Lung (tissue), 12 donors: ENCODE results near the gene PXT1. TPM values are rescaled to one million over a fixed set of nuclear protein-coding genes. Genes with fewer than 3 reads are reported as not detected.

Experiments
- ATAC-seq: fragments of 200-7000 bp; cut with Tn5 transposase; one replicate; pipeline ENCODE4 v1.9.1; 2020; ENCODE audit warnings: moderate number of reproducible peaks; ENCODE audit not compliant: insufficient read depth, low FRiP score
- DNase-seq, 3 donors: peaks; one replicate each; pipeline ENCODE4 v3.0.0-alpha.2; 2013 to 2017
- H3K27ac ChIP-seq, 2 donors: one replicate each; pipeline ENCODE4 v1.5.1; 2013; ENCODE audit warnings: mild to moderate bottlenecking in 2 of 2, moderate library complexity in 2 of 2, control low read depth in 1 of 2, inconsistent platforms in 1 of 2, low read depth in 1 of 2, low read length in 1 of 2
- H3K27me3 ChIP-seq, 3 donors: one replicate each; pipeline ENCODE4 v1.5.1; 2013; ENCODE audit warnings: low read length in 2 of 3; ENCODE audit not compliant: control insufficient read depth in 3 of 3, insufficient read depth in 3 of 3
- H3K36me3 ChIP-seq, 4 donors: one replicate each; pipeline ENCODE4 v1.5.1; 2013; ENCODE audit warnings: low read length in 4 of 4, mild to moderate bottlenecking in 1 of 4, moderate library complexity in 1 of 4; ENCODE audit not compliant: control insufficient read depth in 4 of 4, insufficient read depth in 4 of 4
- H3K4me1 ChIP-seq, 5 donors: one replicate each; pipeline ENCODE4 v1.5.1; 2013; ENCODE audit warnings: low read length in 5 of 5, mild to moderate bottlenecking in 2 of 5, moderate library complexity in 1 of 5; ENCODE audit not compliant: control insufficient read depth in 5 of 5, insufficient read depth in 5 of 5
- H3K4me3 ChIP-seq: one replicate; pipeline ENCODE4 v1.5.1; 2013; ENCODE audit warnings: mild to moderate bottlenecking, control low read depth, moderate library complexity
- H3K9ac ChIP-seq, 2 donors: one replicate each; pipeline ENCODE4 v1.5.1; 2013; ENCODE audit warnings: low read length in 2 of 2, control low read depth in 1 of 2; ENCODE audit not compliant: insufficient read depth in 1 of 2
- H3K9me3 ChIP-seq, 4 donors: one replicate each; pipeline ENCODE4 v1.5.1; 2013; ENCODE audit warnings: low read length in 3 of 4, mild to moderate bottlenecking in 1 of 4, moderate library complexity in 1 of 4; ENCODE audit not compliant: control insufficient read depth in 4 of 4, insufficient read depth in 3 of 4
- CTCF ChIP-seq: IDR thresholded peaks from 2 replicates; pipeline ENCODE4 v1.5.1; 2012; ENCODE audit warnings: mild to moderate bottlenecking; ENCODE audit errors: control extremely low read depth, extremely low read depth
- WGBS, 2 donors: extraction: QIAGEN DNeasy Blood & Tissue Kit; methylation state at CpG; one replicate each; pipeline ENCODE4 v1.1.7; 2013; 5-methylcytosine and 5-hydroxymethylcytosine counted together
- polyA plus RNA-seq, 2 donors: library from polyadenylated mRNA; stranded (reverse); fragments of 200-250 nt; gene quantifications; one replicate each; pipeline ENCODE4 v1.2.1, GENCODE V29; 2013
- total RNA-seq, 2 donors: library from RNA; depleted of rRNA in 1 of 2; stranded (reverse); fragments of >200 nt in 1 of 2; gene quantifications; one replicate each; pipeline ENCODE4 v1.2.1, GENCODE V29; 2014 to 2021
- donor health status: control.
- donor health status: control.
- donor health status: Bipolar disorder and iron deficiency.
- donor health status: healthy.
- donor health status: DM: yes; HTN: yes; CAD: no.

PXT1 gene
- total and polyA plus RNA-seq, 4 donors = 0.06 to 0.12 TPM; not detected in 2

DNA sequence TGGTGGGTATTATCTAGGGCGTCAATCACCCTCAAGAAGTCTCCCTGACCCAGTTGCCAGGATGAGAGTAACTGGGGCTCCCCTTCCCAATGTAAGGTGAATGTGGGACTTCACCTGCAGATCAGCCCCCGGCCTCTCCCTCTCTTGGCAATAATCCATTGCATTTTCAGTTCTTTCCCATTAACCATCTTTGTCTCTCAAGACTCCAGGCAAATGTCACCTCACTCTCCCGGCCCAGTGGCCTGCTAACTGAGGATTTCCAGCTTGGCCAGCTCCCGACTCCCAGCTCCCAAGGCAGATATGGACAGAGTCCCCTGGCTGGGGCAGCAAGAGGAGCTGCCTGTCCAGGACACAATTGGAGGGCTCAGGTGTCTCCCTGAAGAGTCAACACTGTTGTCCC is 62.5 kb downstream of the PXT1 start:
- no peak for ATAC-seq
- Histone ChIP-seq H3K27ac (no peak overlapping the region), H3K36me3 (no peaks in the 10 kb centered on the region), H3K9ac (no peak overlapping the region), H3K4me3 (no peak overlapping the region), H3K9me3 (no peaks in the 10 kb centered on the region), H3K4me1 (no peaks in the 10 kb centered on the region), H3K27me3 (peaks cover 0 to under 1% (median 0%) of the 10 kb centered on the region in 3 donors)
- no peak for DNase-seq
- no peak for TF ChIP-seq CTCF
- WGBS, 2 donors = 95 to 97% methylated on average over 4 of the region's 4 CpGs

DNA sequence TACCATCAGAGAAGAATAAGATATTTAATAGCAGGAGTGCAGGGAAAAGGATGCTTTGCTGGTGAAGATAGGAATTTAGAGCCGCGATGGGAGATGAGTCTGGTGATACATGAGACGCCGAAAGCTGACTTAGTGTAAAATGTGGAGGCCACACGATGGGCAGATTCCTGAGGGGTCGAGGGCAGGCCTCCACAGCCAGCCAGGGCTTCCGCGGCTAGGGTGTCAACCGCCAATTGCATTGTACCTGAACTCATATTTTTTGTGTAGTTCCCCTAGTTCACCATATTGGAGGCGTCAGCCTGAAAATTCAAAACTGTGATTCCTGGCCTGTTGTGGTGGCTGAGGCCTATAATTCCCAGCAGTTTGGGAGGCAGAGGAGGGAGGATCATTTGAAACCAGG is 63.7 kb downstream of the PXT1 start:
- Histone ChIP-seq H3K9ac (no peak overlapping the region), H3K27ac (no peak overlapping the region), H3K4me1 (no peaks in the 10 kb centered on the region), H3K9me3 (no peaks in the 10 kb centered on the region), H3K4me3 (no peak overlapping the region), H3K27me3 (no peaks in the 10 kb centered on the region), H3K36me3 (no peaks in the 10 kb centered on the region)
- WGBS, 2 donors = 94 to 97% methylated on average over 10 of the region's 10 CpGs
- DNase-seq (no peak), ATAC-seq (no peak)
- TF ChIP-seq CTCF = no peak

- Histone ChIP-seq H3K27ac (no peak overlapping the region), H3K9ac (no peak overlapping the region), H3K4me3 (no peak overlapping the region), H3K36me3 (no peaks in the 10 kb centered on the region), H3K4me1 (no peaks in the 10 kb centered on the region), H3K9me3 (no peaks in the 10 kb centered on the region), H3K27me3 (peaks cover 0 to 5% (median 0%) of the 10 kb centered on the region in 3 donors)
- no peak for TF ChIP-seq CTCF
- no peak for ATAC-seq
- DNase-seq = no peak
- 88% methylated on average over 4 of the region's 4 CpGs for WGBS, 2 donors
These were observed 64.3 kb downstream of the PXT1 start for GRCh38 chr6:36378243-36378920.

DNA sequence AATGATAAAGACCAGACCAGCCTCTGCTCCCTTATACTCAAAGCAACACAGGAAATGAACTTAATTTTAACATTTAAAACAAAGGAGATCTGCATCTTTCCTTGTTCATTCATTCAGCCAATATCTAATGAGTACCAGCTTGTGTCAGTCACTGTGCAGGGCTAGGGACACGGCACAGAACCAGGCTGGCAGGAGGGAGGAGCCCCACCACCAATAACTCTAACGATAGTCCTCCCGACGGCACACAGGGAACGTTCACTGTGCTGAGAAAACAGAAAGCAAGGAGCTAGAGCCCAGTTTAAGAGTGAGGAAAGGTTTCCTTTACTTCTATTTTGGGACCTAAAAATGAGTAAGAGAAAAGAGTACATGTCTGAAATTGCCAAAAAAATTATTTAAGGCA is 65.1 kb downstream of the PXT1 start:
- Histone ChIP-seq H3K9me3 (no peaks in the 10 kb centered on the region), H3K36me3 (no peaks in the 10 kb centered on the region), H3K27me3 (peaks cover 0 to 6% (median 0%) of the 10 kb centered on the region in 3 donors), H3K4me3 (no peak overlapping the region), H3K9ac (no peak overlapping the region), H3K27ac (no peak overlapping the region), H3K4me1 (no peaks in the 10 kb centered on the region)
- DNase-seq (no peak), ATAC-seq (no peak)
- no peak for TF ChIP-seq CTCF
- 78 to 86% methylated on average over 5 of the region's 5 CpGs for WGBS, 2 donors
